22Rv1 (cell line): ENCODE results near the gene HPCAL4.

Experiments used
- H3K27ac ChIP-seq: fragments of 450-650 bp; 2 replicates; pipeline ENCODE4 v1.5.1; 2017
- ZFX ChIP-seq: fragments of 450-650 bp; IDR thresholded peaks from 2 replicates; pipeline ENCODE4 v1.6.1; 2017; ENCODE audit warnings: antibody characterized with exemption, borderline replicate concordance
- TF ChIP-seq, protein P1 (sequence below): fragments of 450-650 bp; IDR thresholded peaks from 2 replicates; pipeline ENCODE4 v1.5.1; 2017; ENCODE audit warnings: mild to moderate bottlenecking

Gene HPCAL4

DNA sequence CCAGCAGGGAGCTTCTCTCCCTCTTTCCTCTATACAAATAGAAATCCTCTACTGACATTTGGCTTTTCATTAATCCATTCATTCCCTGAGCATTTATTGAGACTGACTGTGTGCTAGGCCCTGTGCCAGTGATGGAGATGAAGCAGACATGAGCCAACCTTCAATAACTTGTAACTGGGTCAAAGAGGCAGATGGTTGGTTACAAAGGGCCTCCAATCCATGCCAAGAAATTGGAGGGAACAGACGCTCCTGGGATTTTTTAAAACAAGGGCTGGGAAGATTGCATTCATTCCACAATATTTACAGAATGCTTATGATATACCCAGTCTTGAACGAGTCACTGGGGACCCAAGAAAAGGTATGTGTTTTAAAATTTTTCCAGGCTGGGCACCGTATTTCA is 6.2 kb downstream of the HPCAL4 start:
- no peak for TF ChIP-seq ZFX
- TF ChIP-seq, protein P1, sequence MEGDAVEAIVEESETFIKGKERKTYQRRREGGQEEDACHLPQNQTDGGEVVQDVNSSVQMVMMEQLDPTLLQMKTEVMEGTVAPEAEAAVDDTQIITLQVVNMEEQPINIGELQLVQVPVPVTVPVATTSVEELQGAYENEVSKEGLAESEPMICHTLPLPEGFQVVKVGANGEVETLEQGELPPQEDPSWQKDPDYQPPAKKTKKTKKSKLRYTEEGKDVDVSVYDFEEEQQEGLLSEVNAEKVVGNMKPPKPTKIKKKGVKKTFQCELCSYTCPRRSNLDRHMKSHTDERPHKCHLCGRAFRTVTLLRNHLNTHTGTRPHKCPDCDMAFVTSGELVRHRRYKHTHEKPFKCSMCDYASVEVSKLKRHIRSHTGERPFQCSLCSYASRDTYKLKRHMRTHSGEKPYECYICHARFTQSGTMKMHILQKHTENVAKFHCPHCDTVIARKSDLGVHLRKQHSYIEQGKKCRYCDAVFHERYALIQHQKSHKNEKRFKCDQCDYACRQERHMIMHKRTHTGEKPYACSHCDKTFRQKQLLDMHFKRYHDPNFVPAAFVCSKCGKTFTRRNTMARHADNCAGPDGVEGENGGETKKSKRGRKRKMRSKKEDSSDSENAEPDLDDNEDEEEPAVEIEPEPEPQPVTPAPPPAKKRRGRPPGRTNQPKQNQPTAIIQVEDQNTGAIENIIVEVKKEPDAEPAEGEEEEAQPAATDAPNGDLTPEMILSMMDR = no peak
- H3K27ac ChIP-seq = no peak overlapping the region

DNA sequence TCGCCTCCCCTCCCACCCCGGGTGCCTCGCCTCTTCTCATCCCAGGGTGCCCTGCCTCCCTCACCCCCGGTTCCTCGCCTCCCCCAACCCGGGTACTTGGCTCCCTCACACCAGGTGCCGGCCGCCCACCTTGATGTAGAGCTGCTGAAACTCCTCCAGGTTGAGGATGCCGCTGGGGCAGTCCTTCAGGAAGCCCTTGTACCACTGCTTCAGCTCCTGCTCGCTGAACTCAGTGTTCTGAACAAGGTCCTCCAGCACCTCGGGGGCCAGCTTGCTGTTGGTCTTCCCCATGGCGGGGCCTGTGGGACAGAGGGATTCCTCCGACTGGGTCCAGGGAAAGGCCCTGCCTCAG is 6.9 kb downstream of the HPCAL4 start:
- no peak overlapping the region for H3K27ac ChIP-seq
- no peak for TF ChIP-seq ZFX
- TF ChIP-seq, protein P1 = no peak

DNA sequence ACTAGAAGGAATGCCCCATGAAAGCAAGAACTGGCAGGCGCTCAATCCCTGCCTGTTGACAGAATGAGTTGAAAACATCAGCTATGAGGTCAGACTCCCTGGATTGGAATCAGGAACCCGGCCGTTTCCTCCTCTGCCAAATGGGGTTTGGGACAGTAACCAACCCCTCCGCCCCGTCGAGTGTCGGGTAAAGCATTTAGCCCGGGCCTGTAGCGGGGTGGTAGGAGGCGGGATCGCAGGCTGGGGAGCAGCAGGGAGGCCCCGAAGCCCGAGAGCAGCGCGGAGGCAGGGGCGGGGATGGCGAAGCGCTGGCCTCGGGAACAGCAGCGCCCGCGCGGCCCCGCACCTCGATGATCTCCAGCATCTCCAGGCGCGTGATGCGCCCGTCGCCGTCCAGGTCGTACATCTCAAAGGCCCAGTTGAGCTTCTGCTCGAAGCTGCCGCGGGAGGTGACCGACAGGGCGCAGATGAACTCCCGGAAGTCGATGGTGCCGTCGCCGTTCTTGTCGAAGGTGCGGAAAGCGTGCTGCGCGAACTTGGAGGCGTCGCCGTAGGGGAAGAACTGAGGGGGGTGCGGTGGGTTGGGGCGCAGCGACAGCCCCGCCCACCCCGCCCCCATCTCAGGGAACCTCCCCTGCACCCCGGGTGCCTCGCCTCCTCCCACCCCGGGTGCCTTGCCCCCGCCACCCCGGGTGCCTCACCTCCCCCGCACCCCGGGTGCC is 7.5 kb downstream of the HPCAL4 start:
- TF ChIP-seq, protein P1 = no peak
- no peak for TF ChIP-seq ZFX
- H3K27ac ChIP-seq = no peak overlapping the region

DNA sequence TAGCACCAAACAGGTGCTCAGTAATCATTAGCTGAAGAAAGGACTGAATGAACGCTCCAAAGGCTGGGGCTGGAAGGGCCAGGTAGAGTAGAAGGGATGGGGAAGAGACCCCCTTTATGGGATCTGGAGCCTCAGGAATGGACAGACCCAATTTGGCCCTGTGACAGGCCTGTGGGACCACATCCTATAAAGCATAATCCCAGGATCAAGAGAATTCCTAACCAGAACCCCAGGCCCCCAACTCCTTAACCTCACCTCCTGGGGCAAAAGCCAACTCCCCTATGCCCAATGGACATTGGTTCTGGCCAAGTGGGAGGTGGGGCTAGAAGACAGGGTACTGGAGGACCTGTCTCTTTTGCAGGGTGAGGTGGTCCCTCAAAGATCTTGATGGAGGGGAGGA is 9.2 kb downstream of the HPCAL4 start:
- TF ChIP-seq, protein P1 = no peak
- TF ChIP-seq ZFX = no peak
- no peak overlapping the region for H3K27ac ChIP-seq

DNA sequence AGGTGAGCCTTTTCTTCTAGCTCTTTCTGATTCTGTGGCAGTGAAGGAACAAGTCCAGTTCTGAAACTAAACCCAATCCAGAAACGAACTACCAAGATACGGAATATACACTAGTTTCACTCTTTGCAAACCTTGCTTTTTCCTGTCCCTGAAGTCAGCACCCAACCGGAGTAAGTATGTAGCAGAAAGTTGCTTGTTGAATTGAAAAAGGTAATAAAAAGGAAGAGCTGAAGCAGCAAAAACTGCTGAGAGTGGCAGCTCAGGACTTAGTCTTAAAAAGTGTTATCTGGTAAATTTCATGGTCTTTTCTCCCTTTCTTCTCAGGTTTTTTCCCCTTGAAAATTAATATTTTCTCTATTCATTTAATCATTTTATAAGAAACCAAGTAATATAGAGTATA is 9.9 kb downstream of the HPCAL4 start:
- TF ChIP-seq, protein P1 = no peak
- TF ChIP-seq ZFX = no peak
- no peak overlapping the region for H3K27ac ChIP-seq

DNA sequence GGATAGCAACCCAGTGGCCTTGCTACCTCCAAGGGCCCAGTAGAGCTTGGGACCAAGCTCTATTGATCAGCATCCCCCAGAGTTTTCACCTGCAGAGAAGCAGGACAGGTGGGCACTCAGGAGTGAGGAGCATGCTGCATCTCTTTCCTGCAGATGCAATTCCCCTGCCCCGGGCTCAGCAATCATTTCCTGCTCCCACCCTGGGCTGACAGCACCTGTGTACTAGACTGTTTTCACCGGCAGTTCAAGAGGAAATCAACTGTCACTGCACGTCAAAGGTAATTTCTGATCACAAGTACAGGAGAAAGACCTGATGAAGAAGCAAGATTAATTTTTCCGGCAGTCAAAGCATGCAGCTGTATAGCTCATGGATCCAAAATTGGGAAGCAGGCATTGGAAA is 10.5 kb downstream of the HPCAL4 start:
- TF ChIP-seq, protein P1 = no peak
- no peak for TF ChIP-seq ZFX
- no peak overlapping the region for H3K27ac ChIP-seq

DNA sequence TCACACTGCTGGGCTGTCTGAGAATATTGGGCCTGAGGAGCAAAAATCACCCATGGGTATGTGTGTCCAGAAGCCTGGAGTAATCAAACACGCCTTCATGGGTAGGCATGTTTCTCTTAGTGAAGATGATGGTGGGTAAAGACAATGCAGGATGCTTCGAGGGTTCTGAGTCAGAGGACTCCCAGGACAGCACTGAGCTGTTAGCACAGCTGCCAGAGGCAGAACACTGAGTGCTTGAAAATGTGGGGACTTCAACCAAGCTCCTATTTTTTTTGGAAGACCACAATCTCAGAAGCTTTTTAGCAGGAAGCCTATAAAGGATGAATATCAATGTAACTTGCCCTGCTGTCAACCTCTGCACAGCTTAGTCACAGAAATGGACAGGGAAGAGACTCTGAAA is 11.4 kb downstream of the HPCAL4 start:
- TF ChIP-seq, protein P1 = no peak
- TF ChIP-seq ZFX = no peak
- no peak overlapping the region for H3K27ac ChIP-seq
